Astrocyte of the spinal cord (primary cell): ENCODE results near the gene KDM4D.
A peak's percentile ranks its signal among the peaks of the same experiment; 100 is the strongest.
"Not testable (repeated sequence)": the region's sequence is repeated elsewhere in the genome, so short reads cannot be mapped to it uniquely, and the experiment has no call there.

Experiments
- DNase-seq: peaks from one replicate; pipeline ENCODE4 v3.0.0; 2011; ENCODE audit warnings: low read depth, low spot score
- H3K4me3 ChIP-seq: 2 replicates; pipeline ENCODE4 v1.5.1; 2011; ENCODE audit warnings: low read depth, mild to moderate bottlenecking, low read length, moderate library complexity
- in situ Hi-C: cut with HindIII; loops from 2 replicates; pipeline ENCODE4 v1.10.0; 2017; ENCODE audit warnings: low sequenced_read_pairs
- TF ChIP-seq, protein P1 (sequence below): IDR thresholded peaks from 2 replicates; pipeline ENCODE4 v1.5.1; 2012; ENCODE audit warnings: low read depth, mild to moderate bottlenecking, low read length, inconsistent platforms

The KDM4D gene

GRCh38 chr11:94928117-94928990 lies 45.2 kb upstream of the KDM4D start:
- in situ Hi-C loops, result no loop called here
- no peak overlapping the region for H3K4me3 ChIP-seq
- TF ChIP-seq, protein P1, sequence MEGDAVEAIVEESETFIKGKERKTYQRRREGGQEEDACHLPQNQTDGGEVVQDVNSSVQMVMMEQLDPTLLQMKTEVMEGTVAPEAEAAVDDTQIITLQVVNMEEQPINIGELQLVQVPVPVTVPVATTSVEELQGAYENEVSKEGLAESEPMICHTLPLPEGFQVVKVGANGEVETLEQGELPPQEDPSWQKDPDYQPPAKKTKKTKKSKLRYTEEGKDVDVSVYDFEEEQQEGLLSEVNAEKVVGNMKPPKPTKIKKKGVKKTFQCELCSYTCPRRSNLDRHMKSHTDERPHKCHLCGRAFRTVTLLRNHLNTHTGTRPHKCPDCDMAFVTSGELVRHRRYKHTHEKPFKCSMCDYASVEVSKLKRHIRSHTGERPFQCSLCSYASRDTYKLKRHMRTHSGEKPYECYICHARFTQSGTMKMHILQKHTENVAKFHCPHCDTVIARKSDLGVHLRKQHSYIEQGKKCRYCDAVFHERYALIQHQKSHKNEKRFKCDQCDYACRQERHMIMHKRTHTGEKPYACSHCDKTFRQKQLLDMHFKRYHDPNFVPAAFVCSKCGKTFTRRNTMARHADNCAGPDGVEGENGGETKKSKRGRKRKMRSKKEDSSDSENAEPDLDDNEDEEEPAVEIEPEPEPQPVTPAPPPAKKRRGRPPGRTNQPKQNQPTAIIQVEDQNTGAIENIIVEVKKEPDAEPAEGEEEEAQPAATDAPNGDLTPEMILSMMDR, result no peak
- DNase-seq, result peak; percentile 23

- DNase-seq, in situ Hi-C loops, H3K4me3 ChIP-seq: not testable (repeated sequence)
Observed at GRCh38 chr11:94932072-94932471, 41.4 kb upstream of the KDM4D start.

DNA sequence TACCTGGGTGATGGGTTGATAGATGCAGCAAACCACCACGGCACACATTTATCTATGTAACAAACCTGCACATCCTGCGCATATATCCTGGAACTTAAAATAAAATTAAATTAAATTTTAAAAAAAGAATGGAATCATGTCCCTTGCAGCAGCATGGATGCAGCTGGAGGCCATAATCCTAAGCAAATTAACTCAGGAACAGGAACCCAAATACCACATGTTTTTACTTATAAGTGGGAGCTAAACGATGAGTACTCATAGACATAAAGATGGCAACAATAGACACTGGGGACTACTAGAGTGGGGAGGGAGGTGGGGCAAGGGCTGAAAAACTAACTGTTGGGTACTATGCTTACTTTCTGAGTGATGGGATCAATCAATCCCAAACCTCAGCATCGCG lies 41.0 kb upstream of the KDM4D start:
- in situ Hi-C loops, result no loop called here
- H3K4me3 ChIP-seq, result no peak overlapping the region
- TF ChIP-seq, protein P1, result no peak
- no peak for DNase-seq

DNA sequence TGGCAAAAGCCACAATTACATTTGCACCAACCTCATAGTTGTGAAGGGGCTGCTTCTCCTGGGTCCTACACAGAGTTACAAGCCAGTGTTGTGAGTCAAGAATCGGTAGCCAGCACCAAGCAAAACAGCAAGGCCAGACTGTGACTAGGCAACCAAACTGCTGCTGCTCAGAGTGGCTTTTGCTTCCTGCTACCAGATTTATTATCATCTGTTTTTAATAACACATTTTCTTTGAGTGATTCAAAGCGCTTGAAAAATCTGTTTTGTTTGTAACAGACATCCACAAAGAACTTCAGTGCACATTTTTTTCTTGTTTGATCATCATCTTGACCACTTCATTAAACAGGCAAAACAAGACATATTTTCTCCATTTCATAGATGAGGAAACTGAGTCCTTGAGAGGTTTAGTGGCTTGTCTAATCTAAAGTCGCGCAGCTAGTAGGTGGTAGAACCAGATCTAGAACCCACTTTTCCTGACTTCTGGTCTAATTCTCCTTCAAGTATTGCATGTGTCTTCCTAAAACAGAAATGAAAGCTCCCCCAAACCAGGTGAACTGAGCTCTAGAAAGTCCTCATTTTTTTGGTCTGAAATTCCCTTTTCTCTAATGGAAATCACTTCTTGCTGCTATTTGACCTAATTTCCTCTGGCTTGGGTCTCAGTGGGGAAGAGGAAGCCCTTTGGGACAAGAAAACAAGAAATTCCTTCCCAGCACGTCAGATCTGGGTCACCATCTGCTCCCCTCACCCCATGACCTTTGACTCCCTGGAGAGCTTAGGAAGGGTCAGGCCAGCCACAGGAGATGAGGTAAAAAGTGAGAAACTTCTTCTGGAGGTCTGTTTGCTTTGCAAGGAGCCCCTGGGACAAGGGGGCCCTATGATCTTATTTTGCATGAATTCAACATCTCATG lies 40.0 kb upstream of the KDM4D start:
- in situ Hi-C loops, result no loop called here
- TF ChIP-seq, protein P1, result no peak
- DNase-seq, result peak; percentile 96
- H3K4me3 ChIP-seq, result no peak overlapping the region

DNA sequence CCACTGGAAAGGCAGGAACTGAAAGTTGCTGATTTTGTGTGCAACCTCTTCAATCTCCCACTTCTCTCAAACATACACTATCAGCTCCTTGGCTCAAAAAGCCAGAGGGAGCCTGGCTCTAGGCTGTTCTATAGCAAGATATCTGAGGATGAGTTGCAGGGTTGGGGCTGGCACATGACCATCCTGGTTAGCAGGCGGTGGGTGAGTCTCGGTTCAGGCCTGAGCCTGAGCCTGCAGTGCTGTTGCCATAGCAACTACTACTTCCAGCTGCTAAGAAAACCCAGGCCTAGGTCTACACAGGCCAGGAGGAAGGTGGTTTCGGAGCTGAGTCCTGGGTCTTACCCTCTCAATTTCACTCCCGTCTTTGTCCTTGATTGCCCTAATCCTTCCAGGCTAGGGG lies 39.1 kb upstream of the KDM4D start:
- DNase-seq, result peak; percentile 78
- TF ChIP-seq, protein P1, result no peak

GRCh38 chr11:94934846-94935245 lies 38.7 kb upstream of the KDM4D start:
- TF ChIP-seq, protein P1, result no peak
- in situ Hi-C loops, result no loop called here
- H3K4me3 ChIP-seq, result no peak overlapping the region
- DNase-seq, result no peak

More for the DNA sequence above, 39.1 kb upstream of the KDM4D start:
- in situ Hi-C loops, result no loop called here
- no peak overlapping the region for H3K4me3 ChIP-seq
